Measurements from ENCODE around the gene KCNC3.

The KCNC3 gene

GRCh38 chr19:50315773-50316448 lies 13.3 kb downstream of the KCNC3 start:
- TF ChIP-seq, protein P1, sequence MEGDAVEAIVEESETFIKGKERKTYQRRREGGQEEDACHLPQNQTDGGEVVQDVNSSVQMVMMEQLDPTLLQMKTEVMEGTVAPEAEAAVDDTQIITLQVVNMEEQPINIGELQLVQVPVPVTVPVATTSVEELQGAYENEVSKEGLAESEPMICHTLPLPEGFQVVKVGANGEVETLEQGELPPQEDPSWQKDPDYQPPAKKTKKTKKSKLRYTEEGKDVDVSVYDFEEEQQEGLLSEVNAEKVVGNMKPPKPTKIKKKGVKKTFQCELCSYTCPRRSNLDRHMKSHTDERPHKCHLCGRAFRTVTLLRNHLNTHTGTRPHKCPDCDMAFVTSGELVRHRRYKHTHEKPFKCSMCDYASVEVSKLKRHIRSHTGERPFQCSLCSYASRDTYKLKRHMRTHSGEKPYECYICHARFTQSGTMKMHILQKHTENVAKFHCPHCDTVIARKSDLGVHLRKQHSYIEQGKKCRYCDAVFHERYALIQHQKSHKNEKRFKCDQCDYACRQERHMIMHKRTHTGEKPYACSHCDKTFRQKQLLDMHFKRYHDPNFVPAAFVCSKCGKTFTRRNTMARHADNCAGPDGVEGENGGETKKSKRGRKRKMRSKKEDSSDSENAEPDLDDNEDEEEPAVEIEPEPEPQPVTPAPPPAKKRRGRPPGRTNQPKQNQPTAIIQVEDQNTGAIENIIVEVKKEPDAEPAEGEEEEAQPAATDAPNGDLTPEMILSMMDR (conservative IDR thresholded peaks at IDR 0.05) = no peak
- TF ChIP-seq ZFX (IDR thresholded peaks at IDR 0.05) = no peak
- no peak overlapping the region for H3K27ac ChIP-seq

DNA sequence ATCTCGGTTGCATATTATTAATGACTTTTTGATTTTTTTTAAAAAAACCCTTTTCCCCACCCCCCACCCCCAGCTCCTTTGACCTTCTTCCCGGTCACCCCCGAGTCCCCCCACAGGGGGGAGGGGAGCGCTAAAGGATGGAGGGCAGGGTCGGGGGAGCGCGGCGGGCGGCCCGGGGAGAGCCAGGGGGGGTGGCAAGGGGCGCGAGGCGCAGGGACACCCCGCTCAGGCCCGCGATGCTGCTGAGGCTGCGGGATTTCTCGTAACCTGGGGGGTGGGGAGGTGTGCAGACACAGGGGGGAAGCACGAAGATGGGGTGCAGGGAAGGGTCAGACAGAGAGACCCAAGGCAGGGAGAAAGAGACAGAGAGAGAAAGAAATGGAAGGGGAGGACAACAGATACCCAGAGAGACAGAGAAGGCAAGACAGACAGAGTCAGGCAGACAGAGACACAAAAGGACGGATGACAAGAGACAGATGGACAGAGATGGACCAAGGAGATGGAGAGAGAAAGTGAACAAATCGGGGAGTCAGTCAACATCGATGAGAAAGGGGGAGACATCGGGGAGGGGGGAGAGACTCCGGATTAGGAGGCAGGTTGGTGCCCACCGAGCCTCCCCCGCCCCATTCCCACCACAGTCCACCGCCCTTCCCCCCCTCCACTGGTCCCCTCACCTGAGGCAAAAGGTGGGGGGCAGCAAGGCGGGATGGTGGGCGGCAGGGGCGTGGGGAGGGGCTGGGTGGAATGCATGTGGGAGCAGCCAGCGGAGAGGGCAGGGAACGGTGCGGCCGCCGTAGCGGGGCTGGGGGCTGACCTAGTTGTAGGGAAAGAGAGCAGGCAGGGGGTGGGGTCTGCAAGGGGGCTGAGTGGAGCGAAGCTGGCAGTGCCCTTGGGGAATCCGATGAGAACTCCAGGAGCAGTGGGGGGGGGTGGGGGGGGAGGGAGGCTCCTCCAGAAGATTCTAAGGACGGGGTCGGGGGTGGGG lies 14.2 kb downstream of the KCNC3 start:
- H3K27ac ChIP-seq = no peak overlapping the region
- TF ChIP-seq ZFX (IDR thresholded peaks at IDR 0.05) = no peak
- TF ChIP-seq, protein P1 (conservative IDR thresholded peaks at IDR 0.05) = no peak

- TF ChIP-seq, protein P1 (conservative IDR thresholded peaks at IDR 0.05) = no peak
- no peak for TF ChIP-seq ZFX (IDR thresholded peaks at IDR 0.05)
- no peak overlapping the region for H3K27ac ChIP-seq
Observed at GRCh38 chr19:50313812-50314536, 15.2 kb downstream of the KCNC3 start.

GRCh38 chr19:50312967-50313811 lies 16.0 kb downstream of the KCNC3 start:
- no peak for TF ChIP-seq ZFX (IDR thresholded peaks at IDR 0.05)
- TF ChIP-seq, protein P1 (conservative IDR thresholded peaks at IDR 0.05) = no peak
- no peak overlapping the region for H3K27ac ChIP-seq

DNA sequence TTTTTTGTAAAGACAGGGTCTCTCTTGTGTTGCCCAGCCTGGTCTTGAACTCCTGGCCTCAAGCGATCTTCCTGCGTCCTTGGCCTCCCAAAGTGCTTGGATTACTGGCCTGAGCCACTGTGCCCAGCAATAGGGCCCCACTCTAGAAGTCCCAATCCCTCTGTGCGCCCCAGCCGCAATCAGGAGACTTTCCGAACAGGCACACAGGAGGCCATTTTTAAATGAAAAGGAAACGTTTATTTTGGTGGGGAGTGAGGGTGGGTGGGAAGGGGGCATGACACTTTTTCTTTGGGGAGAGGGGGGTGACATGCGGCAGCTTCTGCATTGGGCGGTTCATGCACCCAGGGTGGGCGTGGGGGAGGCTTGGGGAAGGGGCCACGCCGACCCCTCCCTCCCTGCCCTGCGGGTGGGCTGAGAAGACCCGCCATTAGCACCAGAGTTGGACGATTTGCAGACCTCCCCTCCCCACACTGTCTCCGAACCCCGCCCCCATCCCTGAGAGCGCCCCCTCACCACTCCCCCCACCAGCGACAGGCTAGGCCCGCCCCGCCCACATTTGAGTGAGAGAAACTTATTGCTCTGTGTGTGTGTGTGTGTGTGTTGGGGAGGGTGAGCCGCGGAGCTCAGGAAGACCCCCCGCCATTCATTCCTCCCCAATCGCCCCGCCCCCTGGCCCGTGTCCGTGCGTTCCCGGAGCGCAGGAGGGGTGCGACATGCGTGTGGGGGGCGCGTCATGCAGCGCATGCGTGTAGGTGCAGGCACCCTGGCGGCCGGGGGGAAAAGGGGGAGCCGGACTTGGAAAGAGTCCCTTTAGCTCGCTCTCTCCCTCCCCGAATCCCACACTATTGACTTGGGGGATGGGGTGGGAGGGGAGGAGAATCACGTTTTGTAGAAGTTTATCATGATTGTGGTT lies 17.2 kb downstream of the KCNC3 start:
- TF ChIP-seq ZFX (IDR thresholded peaks at IDR 0.05) = no peak
- TF ChIP-seq, protein P1 (conservative IDR thresholded peaks at IDR 0.05) = no peak
- H3K27ac ChIP-seq = no peak overlapping the region
